ENCODE results near the gene RNPEPL1.

The RNPEPL1 gene

GRCh38 chr2:240578488-240578887 is 10.2 kb downstream of the RNPEPL1 start:
- no peak for DNase-seq

GRCh38 chr2:240579071-240579762 is 10.9 kb downstream of the RNPEPL1 start:
- no peak for DNase-seq

- no peak for DNase-seq
Observed at GRCh38 chr2:240579771-240580614, 11.7 kb downstream of the RNPEPL1 start.

GRCh38 chr2:240581811-240582210 is 13.5 kb downstream of the RNPEPL1 start:
- DNase-seq: no peak

- no peak for DNase-seq
Observed at GRCh38 chr2:240582781-240583180, 14.5 kb downstream of the RNPEPL1 start.

GRCh38 chr2:240583774-240584173 is 15.5 kb downstream of the RNPEPL1 start:
- DNase-seq: no peak

- DNase-seq: no peak
Observed at GRCh38 chr2:240584486-240585031, 16.3 kb downstream of the RNPEPL1 start.

GRCh38 chr2:240585101-240585500 is 16.8 kb downstream of the RNPEPL1 start:
- DNase-seq: no peak

GRCh38 chr2:240585681-240586197 is 17.5 kb downstream of the RNPEPL1 start:
- DNase-seq: no peak

GRCh38 chr2:240586198-240586918 is 18.1 kb downstream of the RNPEPL1 start, which contains the start of gene CAPN10:
TSS of gene CAPN10 (plus strand) at chr2:240586734. CDS start at chr2:240586912, 178 bp downstream.
- DNase-seq: peak; percentile 92

- DNase-seq: peak; percentile 46
Observed at GRCh38 chr2:240586919-240587800, 18.9 kb downstream of the RNPEPL1 start.

- DNase-seq: no peak
Observed at GRCh38 chr2:240588006-240588655, 19.8 kb downstream of the RNPEPL1 start.

- no peak for DNase-seq
Observed at GRCh38 chr2:240588669-240589068, 20.4 kb downstream of the RNPEPL1 start.

- no peak for DNase-seq
Observed at GRCh38 chr2:240589375-240589774, 21.1 kb downstream of the RNPEPL1 start.

GRCh38 chr2:240589850-240590525 is 21.7 kb downstream of the RNPEPL1 start:
- no peak for DNase-seq

- no peak for DNase-seq
Observed at GRCh38 chr2:240590681-240591111, 22.4 kb downstream of the RNPEPL1 start.

GRCh38 chr2:240591226-240591625 is 22.9 kb downstream of the RNPEPL1 start:
- DNase-seq: no peak

GRCh38 chr2:240591784-240592183 is 23.5 kb downstream of the RNPEPL1 start:
- DNase-seq: no peak

- DNase-seq: no peak
Observed at GRCh38 chr2:240593026-240593702, 24.9 kb downstream of the RNPEPL1 start.
